Common myeloid progenitor, CD34-positive (primary cell): Measurements from ENCODE around the gene THYN1.
"Not testable (repeated sequence)": the region's sequence is repeated elsewhere in the genome, so short reads cannot be mapped to it uniquely, and the experiment has no call there.

Source experiments
- CTCF ChIA-PET: fragments of 350-600 bp; sonication (Branson Sonifier 250); formaldehyde crosslinking; loops from one replicate; lab custom pipeline; 2021; ENCODE audit warnings: antibody characterized with exemption; lab: Charles Lee
- POLR2A ChIA-PET: fragments of 350-600 bp; sonication (Branson Sonifier 250); formaldehyde crosslinking; loops from one replicate; lab custom pipeline; 2021; ENCODE audit warnings: antibody characterized with exemption; lab: Charles Lee
- DNase-seq, 3 donors: peaks; one replicate each; pipeline versions ENCODE4 v3.0.0 to v3.0.0-alpha.2; 2013
- H3K27ac ChIP-seq, 2 experiments: 1 replicate in 1 of 2; 2 replicates in 1 of 2; pipeline ENCODE4 v1.7.0; 2013; ENCODE audit warnings: inconsistent platforms in 2 of 2, low read length in 2 of 2, mild to moderate bottlenecking in 2 of 2, low read depth in 1 of 2, moderate library complexity in 1 of 2; ENCODE audit not compliant: severe bottlenecking in 2 of 2, insufficient read depth in 1 of 2, poor library complexity in 1 of 2
- H3K27me3 ChIP-seq, 5 experiments: replicated peaks in 2 of 5; 1 replicate in 3 of 5; 2 replicates in 2 of 5; pipeline versions ENCODE4 v1.6.1 to v1.7.0; 2013; ENCODE audit warnings: low read length in 4 of 5, mild to moderate bottlenecking in 2 of 5, moderate library complexity in 2 of 5, inconsistent platforms in 1 of 5; ENCODE audit not compliant: insufficient read depth in 5 of 5, control insufficient read depth in 4 of 5
- H3K36me3 ChIP-seq, 4 experiments: 1 replicate in 2 of 4; 2 replicates in 2 of 4; pipeline versions ENCODE4 v1.6.1 to v1.7.0; 2013; ENCODE audit warnings: low read length in 3 of 4, control low read depth in 1 of 4, mild to moderate bottlenecking in 1 of 4; ENCODE audit not compliant: control insufficient read depth in 4 of 4, insufficient read depth in 4 of 4
- H3K4me1 ChIP-seq, 4 experiments: 1 replicate in 3 of 4; 2 replicates in 1 of 4; pipeline versions ENCODE4 v1.6.1 to v1.7.1; 2013; ENCODE audit warnings: low read length in 3 of 4, mild to moderate bottlenecking in 3 of 4, control low read depth in 1 of 4, inconsistent platforms in 1 of 4, moderate library complexity in 1 of 4; ENCODE audit not compliant: control insufficient read depth in 4 of 4, insufficient read depth in 4 of 4; ENCODE audit errors: control extremely low read depth in 1 of 4
- H3K4me3 ChIP-seq, 7 experiments: 1 replicate in 4 of 7; 2 replicates in 3 of 7; pipeline versions ENCODE4 v1.5.1 to v1.7.0; 2013; ENCODE audit warnings: mild to moderate bottlenecking in 7 of 7, low read length in 6 of 7, moderate library complexity in 6 of 7, inconsistent platforms in 2 of 7, low read depth in 2 of 7, control low read depth in 1 of 7; ENCODE audit not compliant: insufficient read depth in 4 of 7, control insufficient read depth in 1 of 7; ENCODE audit errors: extremely low read depth in 1 of 7
- H3K9me3 ChIP-seq, 5 experiments: 1 replicate in 4 of 5; 2 replicates in 1 of 5; pipeline versions ENCODE4 v1.6.1 to v1.7.1; 2013; ENCODE audit warnings: low read length in 4 of 5, mild to moderate bottlenecking in 2 of 5, inconsistent platforms in 1 of 5, low read depth in 1 of 5, moderate library complexity in 1 of 5; ENCODE audit not compliant: control insufficient read depth in 4 of 5, insufficient read depth in 2 of 5; ENCODE audit errors: control extremely low read depth in 1 of 5
- WGBS: methylation state at CpG from one replicate; pipeline ENCODE4 v1.1.5; 2013; ENCODE audit not compliant: insufficient coverage; 5-methylcytosine and 5-hydroxymethylcytosine counted together

The THYN1 gene

DNA sequence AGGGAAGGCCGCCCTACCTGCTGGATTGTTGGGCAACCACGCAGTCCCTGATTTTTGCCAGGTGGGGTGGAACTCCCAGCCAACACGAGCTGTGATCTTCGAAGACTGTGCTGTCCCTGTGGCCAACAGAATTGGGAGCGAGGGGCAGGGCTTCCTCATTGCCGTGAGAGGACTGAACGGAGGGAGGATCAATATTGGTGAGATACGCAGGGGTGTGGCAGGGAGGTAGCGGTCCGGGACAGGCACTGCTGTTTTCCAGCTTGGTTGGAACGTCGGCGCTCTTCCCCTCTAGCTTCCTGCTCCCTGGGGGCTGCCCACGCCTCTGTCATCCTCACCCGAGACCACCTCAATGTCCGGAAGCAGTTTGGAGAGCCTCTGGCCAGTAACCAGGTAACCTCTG, 7.8 kb upstream of the THYN1 start:
- no peak for DNase-seq
- Histone ChIP-seq H3K36me3 (peaks cover 2 to 58% (median 38%) of the 10 kb centered on the region in 4 experiments), H3K9me3 (no peaks in the 10 kb centered on the region), H3K4me3 (peak overlapping the region in 1 of 7 experiments; percentile 11), H3K27me3 (no peaks in the 10 kb centered on the region), H3K4me1 (peaks cover 2 to 22% (median 14%) of the 10 kb centered on the region in 4 experiments), H3K27ac (no peak overlapping the region)
- ChIA-PET POLR2A (interaction anchor here (0.8 kb wide), 1 partner anchor 9 kb away, joined by 3 read pairs; no protein-coding TSS in a partner anchor), CTCF (interaction anchor here (1.2 to 5.8 kb wide), 3 partner anchors 10 to 17 kb away, joined by 5 to 40 read pairs (median 13); partner anchors contain the start of gene GLB1L3)
- whole genome bisulfite sequencing, result 96% methylated on average over 16 of the region's 16 CpGs

- Histone ChIP-seq H3K4me1 (peaks cover 2 to 22% (median 14%) of the 10 kb centered on the region in 4 experiments), H3K4me3 (peak overlapping the region in 2 of 7 experiments; percentile 11 to 22), H3K36me3 (peaks cover 2 to 58% (median 38%) of the 10 kb centered on the region in 4 experiments), H3K9me3 (no peaks in the 10 kb centered on the region), H3K27ac (no peak overlapping the region), H3K27me3 (no peaks in the 10 kb centered on the region)
- CTCF ChIA-PET, result interaction anchor here (3.8 to 5.8 kb wide), 2 partner anchors 14 to 17 kb away, joined by 13 to 40 read pairs; partner anchors contain the start of gene GLB1L3
- peak in 2 of 3 donors; percentile 32 to 37 for DNase-seq
- POLR2A ChIA-PET, result no interaction called here
Measured at GRCh38 chr11:134260503-134260902, 7.4 kb upstream of the THYN1 start.

DNA sequence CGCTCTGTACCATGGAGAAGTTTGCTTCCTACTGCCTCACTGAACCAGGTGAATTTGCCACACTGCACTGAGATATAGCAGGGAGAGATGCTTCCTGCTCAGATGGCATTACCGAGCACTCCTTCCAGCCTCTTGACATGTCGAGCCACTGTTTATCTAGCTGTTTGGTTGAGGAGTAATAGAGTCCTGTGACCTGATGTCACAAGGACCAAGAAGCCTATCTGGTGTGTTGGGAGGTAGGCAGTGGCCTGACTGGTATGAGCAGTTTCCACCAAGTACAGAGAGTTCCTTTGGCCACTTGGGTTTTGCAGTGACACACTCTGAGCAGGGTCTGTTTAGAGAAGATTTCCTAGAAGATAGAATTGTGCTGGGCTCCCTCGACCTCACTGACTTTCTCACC, 5.4 kb upstream of the THYN1 start:
- CTCF ChIA-PET, result interaction anchor here (0.8 to 1.3 kb wide), 2 partner anchors 9 to 17 kb away, joined by 3 read pairs; partner anchors contain the start of gene GLB1L3

DNA sequence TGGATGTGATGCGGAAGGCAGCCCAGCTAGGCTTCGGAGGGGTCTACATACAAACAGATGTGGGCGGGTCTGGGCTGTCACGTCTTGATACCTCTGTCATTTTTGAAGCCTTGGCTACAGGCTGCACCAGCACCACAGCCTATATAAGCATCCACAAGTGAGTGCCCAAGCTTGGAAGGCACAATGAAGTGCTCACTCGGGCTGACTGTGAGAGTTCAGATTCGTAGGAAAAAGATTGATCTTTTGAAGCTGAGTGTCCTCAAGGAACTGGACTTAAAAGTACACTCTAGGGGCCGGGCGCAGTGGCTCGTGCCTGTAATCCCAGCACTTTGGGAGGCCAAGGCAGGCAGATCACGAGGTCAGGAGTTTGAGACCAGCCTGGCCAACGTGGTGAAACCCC, 3.9 kb upstream of the THYN1 start:
- H3K36me3 ChIP-seq, result peaks cover 0 to 37% (median 23%) of the 10 kb centered on the region in 4 experiments
- CTCF ChIA-PET, result interaction anchor here (1.7 to 2.9 kb wide), 2 partner anchors 8 to 17 kb away, joined by 4 to 11 read pairs; no protein-coding TSS in a partner anchor

More for the DNA sequence above, 5.4 kb upstream of the THYN1 start:
- no peak for DNase-seq
- 100% methylated on average over 4 of the region's 4 CpGs for WGBS
- H3K27me3 ChIP-seq, result no peaks in the 10 kb centered on the region
- no peak overlapping the region for H3K27ac ChIP-seq
- no peak overlapping the region for H3K4me3 ChIP-seq
- peaks cover 2 to 51% (median 35%) of the 10 kb centered on the region in 4 experiments for H3K36me3 ChIP-seq
- POLR2A ChIA-PET, result no interaction called here
- H3K4me1 ChIP-seq, result peaks cover 5 to 28% (median 18%) of the 10 kb centered on the region in 4 experiments
- H3K9me3 ChIP-seq, result no peaks in the 10 kb centered on the region

GRCh38 chr11:134255184-134255561, 2.0 kb upstream of the THYN1 start:
- not testable (repeated sequence) for H3K4me3 ChIP-seq, H3K27me3 ChIP-seq, H3K9me3 ChIP-seq, H3K27ac ChIP-seq, DNase-seq
- ChIA-PET POLR2A (interaction anchor here (1.5 kb wide), 1 partner anchor 9 kb away, joined by 5 read pairs; no protein-coding TSS in a partner anchor), CTCF (interaction anchor here (0.9 to 2.9 kb wide), 5 partner anchors 10 to 29 kb away, joined by 3 to 11 read pairs (median 4); no protein-coding TSS in a partner anchor)
- Histone ChIP-seq H3K4me1 (peaks cover 9 to 22% (median 16%) of the 10 kb centered on the region in 4 experiments), H3K36me3 (peaks cover 0 to 32% (median 24%) of the 10 kb centered on the region in 4 experiments)
- 100% methylated on average over 5 of the region's 5 CpGs for WGBS

More for the DNA sequence above, 3.9 kb upstream of the THYN1 start:
- H3K9me3 ChIP-seq, result no peaks in the 10 kb centered on the region
- WGBS, result 97% methylated on average over 11 of the region's 11 CpGs
- H3K4me1 ChIP-seq, result peaks cover 7 to 35% (median 23%) of the 10 kb centered on the region in 4 experiments
- no peaks in the 10 kb centered on the region for H3K27me3 ChIP-seq
- POLR2A ChIA-PET, result interaction anchor here (0.6 kb wide), 1 partner anchor 60 kb away, joined by 5 read pairs; no protein-coding TSS in a partner anchor
- no peak overlapping the region for H3K4me3 ChIP-seq
- DNase-seq, result no peak
- H3K27ac ChIP-seq, result no peak overlapping the region

GRCh38 chr11:134254433-134255183, 1.5 kb upstream of the THYN1 start:
- H3K4me1 ChIP-seq, result peaks cover 9 to 20% (median 12%) of the 10 kb centered on the region in 4 experiments
- no peak for DNase-seq
- peaks cover 0 to 34% (median 28%) of the 10 kb centered on the region in 4 experiments for H3K36me3 ChIP-seq
- ChIA-PET POLR2A (interaction anchor here (1.5 kb wide), 1 partner anchor 10 kb away, joined by 5 read pairs; no protein-coding TSS in a partner anchor), CTCF (interaction anchor here (0.9 to 2.9 kb wide), 5 partner anchors 10 to 28 kb away, joined by 3 to 11 read pairs (median 4); no protein-coding TSS in a partner anchor)
- peak overlapping the region in 4 of 7 experiments; percentile 28 to 100 (median 85) for H3K4me3 ChIP-seq
- no peaks in the 10 kb centered on the region for H3K9me3 ChIP-seq
- WGBS, result 92% methylated on average over 2 of the region's 3 CpGs
- H3K27me3 ChIP-seq, result no peaks in the 10 kb centered on the region
- no peak overlapping the region for H3K27ac ChIP-seq
